HUES48 (cell line): Measurements from ENCODE around the gene RNU1-3.
"Not testable (repeated sequence)": the region's sequence is repeated elsewhere in the genome, so short reads cannot be mapped to it uniquely, and the experiment has no call there.

Source experiments
- H3K27ac ChIP-seq: one replicate; pipeline ENCODE4 v1.7.0; 2013; ENCODE audit warnings: low read depth, low read length, inconsistent platforms
- H3K27me3 ChIP-seq: 2 replicates; pipeline ENCODE4 v1.6.1; 2013; ENCODE audit warnings: mild to moderate bottlenecking, low read length; ENCODE audit not compliant: control insufficient read depth, insufficient read depth
- H3K36me3 ChIP-seq: 2 replicates; pipeline ENCODE4 v1.6.1; 2013; ENCODE audit warnings: low read length; ENCODE audit not compliant: control insufficient read depth, insufficient read depth
- H3K4me1 ChIP-seq: 2 replicates; pipeline ENCODE4 v1.6.1; 2013; ENCODE audit warnings: mild to moderate bottlenecking, low read length; ENCODE audit not compliant: control insufficient read depth, insufficient read depth
- H3K4me3 ChIP-seq: 2 replicates; pipeline ENCODE4 v1.5.1; 2013; ENCODE audit warnings: mild to moderate bottlenecking, low read depth, low read length
- H3K9ac ChIP-seq: 2 replicates; pipeline ENCODE4 v1.6.1; 2013; ENCODE audit warnings: mild to moderate bottlenecking, low read depth, low read length, moderate library complexity
- H3K9me3 ChIP-seq: 2 replicates; pipeline ENCODE4 v1.6.1; 2013; ENCODE audit warnings: low read length; ENCODE audit not compliant: control insufficient read depth, insufficient read depth

Gene RNU1-3

GRCh38 chr1:16631248-16632043 lies 35.3 kb downstream of the RNU1-3 start:
- H3K4me3 ChIP-seq: no peak overlapping the region
- no peaks in the 10 kb centered on the region for H3K9me3 ChIP-seq
- H3K36me3 ChIP-seq: peaks cover 34% of the 10 kb centered on the region
- H3K27me3 ChIP-seq: no peaks in the 10 kb centered on the region
- H3K4me1 ChIP-seq: no peaks in the 10 kb centered on the region
- no peak overlapping the region for H3K27ac ChIP-seq
- no peak overlapping the region for H3K9ac ChIP-seq

GRCh38 chr1:16630661-16631247 lies 36.0 kb downstream of the RNU1-3 start:
- Histone ChIP-seq H3K9ac (no peak overlapping the region), H3K4me1 (no peaks in the 10 kb centered on the region), H3K36me3 (peaks cover 41% of the 10 kb centered on the region), H3K27ac (no peak overlapping the region), H3K9me3 (no peaks in the 10 kb centered on the region), H3K4me3 (no peak overlapping the region), H3K27me3 (no peaks in the 10 kb centered on the region)

DNA sequence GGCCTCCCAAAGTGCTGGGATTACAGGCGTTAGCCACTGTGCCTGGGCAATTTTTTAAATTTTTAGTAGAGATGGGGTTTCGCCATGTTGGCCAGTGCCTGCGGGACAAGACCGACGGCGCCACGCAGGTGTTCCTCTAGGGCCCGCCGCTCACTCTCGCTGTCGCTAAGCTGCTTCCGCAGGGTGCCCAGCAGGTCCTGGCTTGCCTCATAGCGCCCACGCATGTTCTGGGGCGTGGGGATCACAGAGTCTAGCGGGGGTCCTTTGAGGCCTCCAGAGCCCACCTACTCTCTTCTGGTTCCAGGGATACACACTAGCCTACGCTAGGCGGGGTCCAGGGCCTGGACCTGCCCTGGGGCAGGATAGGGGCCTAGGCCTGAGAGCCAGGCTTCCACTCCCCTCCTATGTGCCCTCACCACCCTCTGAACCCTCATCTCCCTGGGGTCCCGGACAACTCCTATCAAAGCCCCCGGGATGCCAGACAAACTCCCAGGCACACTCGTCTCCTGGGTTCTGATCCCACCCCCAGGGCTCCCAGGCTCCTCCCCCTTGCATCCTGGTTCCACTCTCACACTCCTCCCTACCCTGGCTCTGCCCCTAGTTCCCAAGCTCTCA lies 36.7 kb downstream of the RNU1-3 start:
- H3K4me1 ChIP-seq, H3K9ac ChIP-seq, H3K27me3 ChIP-seq, H3K27ac ChIP-seq, H3K9me3 ChIP-seq, H3K4me3 ChIP-seq: not testable (repeated sequence)
- H3K36me3 ChIP-seq: peaks cover 44% of the 10 kb centered on the region

DNA sequence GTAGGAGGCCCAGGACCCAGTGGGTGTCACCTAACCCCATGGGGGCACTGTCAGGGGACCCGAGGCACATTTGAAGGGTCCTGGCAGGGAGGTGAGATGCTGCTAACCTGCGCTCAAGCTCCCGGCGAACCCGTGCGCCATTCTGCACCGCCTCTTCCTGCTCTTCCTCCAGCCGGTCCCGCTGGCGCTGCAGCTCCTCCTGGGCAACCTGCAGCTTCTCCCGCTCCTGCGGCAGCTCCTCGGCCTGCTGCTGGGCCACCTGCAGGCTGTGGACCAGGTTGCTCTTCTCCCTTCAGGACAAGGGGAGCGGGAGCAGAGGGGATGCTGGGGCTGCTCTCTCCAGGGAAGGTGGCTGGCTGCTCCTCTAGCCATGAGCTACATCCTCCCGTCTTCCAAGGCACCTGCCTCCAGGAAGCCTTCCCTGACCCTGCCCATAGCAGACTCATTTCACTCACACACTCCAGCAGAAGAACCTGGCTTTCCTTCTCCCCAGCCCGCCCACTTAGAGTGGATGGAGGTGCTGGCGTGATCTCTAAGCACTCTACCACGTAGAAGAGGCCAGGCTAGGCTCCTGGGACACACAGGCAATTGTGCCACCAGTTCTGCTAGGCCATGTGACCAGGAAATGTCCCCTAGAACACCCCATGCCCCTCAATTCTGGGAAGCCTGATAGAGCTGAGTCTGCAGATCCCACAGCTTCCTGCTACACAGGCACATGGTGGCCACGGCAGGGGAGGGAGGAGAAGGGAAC lies 38.2 kb downstream of the RNU1-3 start:
- Histone ChIP-seq H3K9ac (no peak overlapping the region), H3K4me1 (no peaks in the 10 kb centered on the region), H3K27ac (no peak overlapping the region), H3K4me3 (no peak overlapping the region), H3K27me3 (no peaks in the 10 kb centered on the region), H3K9me3 (no peaks in the 10 kb centered on the region), H3K36me3 (peaks cover 47% of the 10 kb centered on the region)

DNA sequence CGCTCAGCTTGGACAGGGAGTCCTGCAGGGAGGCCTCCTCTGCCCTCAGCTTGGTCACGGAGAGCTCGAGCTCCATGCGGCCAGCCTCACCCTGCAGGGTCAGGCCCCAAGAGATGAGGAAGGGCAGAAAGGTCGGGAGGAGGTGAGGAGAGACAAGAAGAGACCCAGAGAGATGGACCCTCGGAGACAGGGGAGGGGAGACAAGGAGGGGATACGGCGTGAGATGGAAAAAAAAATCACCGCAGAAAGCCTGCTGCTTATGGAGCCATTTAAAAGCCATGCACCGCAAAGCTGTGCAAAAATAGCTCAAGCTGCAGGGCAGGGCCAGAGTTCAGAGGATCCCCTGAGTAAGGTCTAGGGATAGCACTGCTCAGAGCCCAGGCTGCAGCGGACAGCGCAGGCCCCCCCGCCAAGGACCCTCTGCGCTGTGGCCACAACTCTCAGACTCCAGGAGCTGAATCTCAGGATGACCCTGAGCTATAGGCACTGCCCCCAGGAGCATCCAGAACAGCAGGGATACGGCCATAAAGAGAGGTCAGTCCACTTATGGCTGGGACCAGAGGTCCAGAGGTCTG lies 40.3 kb downstream of the RNU1-3 start:
- not testable (repeated sequence) for H3K27ac ChIP-seq, H3K9ac ChIP-seq

DNA sequence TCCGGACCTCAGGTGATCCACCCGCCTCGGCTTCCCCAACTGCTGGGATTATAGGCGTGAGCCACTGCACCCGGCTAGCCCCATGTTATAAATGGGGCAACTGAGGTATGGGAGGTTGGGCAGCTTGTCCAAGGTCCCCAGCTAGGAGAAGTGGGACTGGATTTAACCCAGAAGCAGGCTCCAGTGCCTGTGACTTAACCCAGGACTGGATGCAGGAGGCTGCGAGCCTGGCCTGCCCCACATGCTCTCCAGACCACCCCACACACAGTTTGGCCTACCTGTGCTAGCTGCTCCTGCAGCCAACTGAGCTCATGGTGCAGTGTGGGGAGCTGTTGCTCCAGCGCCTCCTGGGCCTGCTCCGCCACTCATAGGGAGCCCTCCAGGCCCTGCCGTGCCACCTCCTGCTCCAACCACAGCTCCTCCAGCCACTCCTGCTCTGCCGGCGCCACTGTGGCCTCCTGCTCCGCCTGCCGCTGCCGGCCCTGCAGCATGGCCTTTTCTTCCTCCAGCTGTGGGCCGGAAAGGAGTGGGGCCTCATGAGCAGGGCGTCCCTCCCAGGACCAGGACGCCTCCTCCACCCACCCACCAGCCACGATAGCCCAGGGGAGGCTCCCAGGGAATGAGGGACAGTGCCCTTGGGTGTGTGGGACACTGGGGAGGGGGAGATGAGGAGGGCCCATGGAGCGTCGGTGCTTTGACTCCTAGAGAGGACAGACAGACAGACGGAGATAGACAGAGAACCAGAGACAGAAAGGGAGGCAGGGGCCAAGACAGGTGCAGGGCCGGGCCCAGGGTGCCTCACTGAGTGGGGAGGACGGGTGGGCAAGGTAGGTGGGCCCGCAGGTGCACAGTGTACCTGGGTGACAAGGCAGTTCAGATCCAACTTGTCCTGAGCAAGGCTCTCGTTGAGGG lies 41.0 kb downstream of the RNU1-3 start:
- H3K27ac ChIP-seq: no peak overlapping the region
- no peak overlapping the region for H3K9ac ChIP-seq
- H3K9me3 ChIP-seq: no peaks in the 10 kb centered on the region
- H3K36me3 ChIP-seq: peaks cover 40% of the 10 kb centered on the region
- H3K27me3 ChIP-seq: no peaks in the 10 kb centered on the region
- no peaks in the 10 kb centered on the region for H3K4me1 ChIP-seq
- H3K4me3 ChIP-seq: no peak overlapping the region

More for the DNA sequence above, 40.3 kb downstream of the RNU1-3 start:
- not testable (repeated sequence) for H3K9me3 ChIP-seq, H3K27me3 ChIP-seq, H3K4me1 ChIP-seq, H3K4me3 ChIP-seq
- peaks cover 40% of the 10 kb centered on the region for H3K36me3 ChIP-seq

DNA sequence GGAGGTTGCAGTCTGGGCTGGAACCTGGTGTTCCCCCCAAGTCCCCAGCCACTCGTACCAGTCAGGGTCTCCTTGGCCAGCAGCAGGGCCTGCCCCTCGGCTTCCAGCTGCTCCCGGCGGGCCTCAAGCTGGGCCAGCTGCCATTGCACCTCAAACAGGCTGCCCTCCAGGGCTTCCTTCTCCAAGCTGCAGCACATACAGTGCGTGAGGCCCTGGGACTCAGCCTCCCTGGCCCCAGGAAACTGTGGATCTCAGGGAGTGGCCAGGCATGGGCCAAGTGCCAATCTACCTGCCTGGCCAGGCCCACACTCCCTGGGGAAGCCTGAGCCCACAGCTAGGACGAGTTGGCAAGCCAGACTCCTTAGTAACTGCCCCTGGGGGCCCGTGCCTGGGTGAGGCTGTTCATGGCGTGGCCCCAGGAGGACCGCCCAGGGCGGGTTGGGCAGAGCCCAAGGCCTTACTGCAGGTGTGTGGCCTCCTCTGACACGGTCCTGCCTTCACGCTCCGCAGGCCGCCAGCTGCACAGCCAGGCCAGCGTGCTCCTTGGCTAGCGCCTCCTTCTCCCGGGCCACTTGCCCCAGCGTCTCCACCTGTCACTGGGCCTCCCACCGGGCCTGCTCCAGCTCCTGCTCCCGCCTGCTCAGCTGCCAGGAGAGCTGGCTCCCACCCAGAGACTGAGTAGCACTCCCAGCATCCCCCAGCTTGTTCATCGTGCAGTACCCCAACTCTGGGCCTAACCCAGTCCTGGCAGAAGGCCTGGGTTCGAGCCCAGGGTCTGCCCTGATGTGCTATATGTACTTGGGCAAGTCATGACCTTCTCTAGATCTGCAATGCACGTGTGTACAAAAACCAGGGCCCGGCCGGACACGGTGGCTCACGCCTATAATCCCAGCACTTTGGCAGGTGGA lies 42.7 kb downstream of the RNU1-3 start:
- H3K36me3 ChIP-seq: peaks cover 37% of the 10 kb centered on the region
- H3K9me3 ChIP-seq, H3K4me3 ChIP-seq, H3K9ac ChIP-seq, H3K4me1 ChIP-seq, H3K27me3 ChIP-seq, H3K27ac ChIP-seq: not testable (repeated sequence)

GRCh38 chr1:16623337-16623736 lies 43.4 kb downstream of the RNU1-3 start:
- H3K9ac ChIP-seq, H3K9me3 ChIP-seq, H3K4me1 ChIP-seq, H3K27ac ChIP-seq, H3K4me3 ChIP-seq, H3K27me3 ChIP-seq: not testable (repeated sequence)
- peaks cover 37% of the 10 kb centered on the region for H3K36me3 ChIP-seq

DNA sequence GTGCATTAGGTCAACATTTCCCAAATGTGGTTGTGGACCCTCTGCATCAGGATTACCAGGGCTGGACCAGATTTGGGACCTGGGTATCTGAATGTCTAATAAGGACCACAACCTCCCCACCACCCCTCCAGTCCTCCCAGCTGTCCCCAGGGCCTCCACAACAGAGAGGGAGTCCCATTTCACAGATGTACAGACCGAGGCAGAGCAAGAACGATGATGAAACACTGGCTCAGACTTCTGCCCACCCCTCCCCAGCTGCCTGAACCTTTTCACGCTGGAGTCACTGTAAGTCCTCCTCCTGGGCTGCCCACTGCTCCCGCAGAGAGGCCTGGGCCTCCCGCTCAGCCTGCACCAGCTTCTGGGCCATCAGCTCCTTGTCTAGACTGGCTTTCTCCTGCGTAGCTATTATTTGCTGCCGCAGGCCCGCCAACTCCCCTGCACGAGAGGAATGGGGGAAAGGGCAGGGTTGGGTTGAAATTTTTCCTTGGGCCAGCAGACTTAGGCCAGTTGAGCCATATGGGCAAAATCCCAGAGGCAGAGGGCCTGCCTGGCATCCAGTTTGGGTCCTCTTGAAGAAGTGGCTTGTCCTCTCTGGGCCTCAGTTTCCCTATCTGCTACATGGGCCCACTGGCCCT lies 45.0 kb downstream of the RNU1-3 start:
- H3K36me3 ChIP-seq: peaks cover 33% of the 10 kb centered on the region
- not testable (repeated sequence) for H3K27ac ChIP-seq, H3K4me1 ChIP-seq, H3K27me3 ChIP-seq, H3K9me3 ChIP-seq, H3K9ac ChIP-seq, H3K4me3 ChIP-seq
